Measurements from ENCODE around the gene FAM222B. TPM values are rescaled to one million over a fixed set of nuclear protein-coding genes. Genes with fewer than 3 reads are reported as not detected.
"Not testable (repeated sequence)": the region's sequence is repeated elsewhere in the genome, so short reads cannot be mapped to it uniquely, and the experiment has no call there.

The FAM222B gene
- total RNA-seq, 1 donor from 2014 or later = 14.2 TPM

DNA sequence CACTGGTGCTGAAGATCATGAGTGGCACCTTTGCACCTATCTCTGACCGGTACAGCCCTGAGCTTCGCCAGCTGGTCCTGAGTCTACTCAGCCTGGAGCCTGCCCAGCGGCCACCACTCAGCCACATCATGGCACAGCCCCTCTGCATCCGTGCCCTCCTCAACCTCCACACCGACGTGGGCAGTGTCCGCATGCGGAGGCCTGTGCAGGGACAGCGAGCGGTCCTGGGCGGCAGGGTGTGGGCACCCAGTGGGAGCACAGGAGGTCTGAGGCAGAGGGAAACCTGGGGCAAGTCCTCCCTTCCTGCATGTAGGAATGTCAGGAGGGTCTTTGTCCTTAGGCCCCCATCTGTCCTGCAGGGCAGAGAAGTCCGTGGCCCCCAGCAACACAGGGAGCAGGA, 105.3 kb downstream of the FAM222B start:
- H3K36me3 ChIP-seq = no peaks in the 10 kb centered on the region
- H3K27me3 ChIP-seq = no peaks in the 10 kb centered on the region
- no peaks in the 10 kb centered on the region for H3K9me3 ChIP-seq
- intact Hi-C loops (cut with DNase I) = no loop called here
- H3K4me1 ChIP-seq = no peaks in the 10 kb centered on the region
- DNase-seq (ENCODE audit: extremely low spot score in 2 of 2) = no peak
- H3K4me3 ChIP-seq = no peak overlapping the region
- H3K27ac ChIP-seq = no peak overlapping the region
- TF ChIP-seq POLR2A (IDR thresholded peaks at IDR 0.05) (no peak), POLR2AphosphoS5 (IDR thresholded peaks at IDR 0.05; ENCODE audit: insufficient read depth in 1 of 2, low read depth in 1 of 2) (no peak)
- TF ChIP-seq, protein P1, sequence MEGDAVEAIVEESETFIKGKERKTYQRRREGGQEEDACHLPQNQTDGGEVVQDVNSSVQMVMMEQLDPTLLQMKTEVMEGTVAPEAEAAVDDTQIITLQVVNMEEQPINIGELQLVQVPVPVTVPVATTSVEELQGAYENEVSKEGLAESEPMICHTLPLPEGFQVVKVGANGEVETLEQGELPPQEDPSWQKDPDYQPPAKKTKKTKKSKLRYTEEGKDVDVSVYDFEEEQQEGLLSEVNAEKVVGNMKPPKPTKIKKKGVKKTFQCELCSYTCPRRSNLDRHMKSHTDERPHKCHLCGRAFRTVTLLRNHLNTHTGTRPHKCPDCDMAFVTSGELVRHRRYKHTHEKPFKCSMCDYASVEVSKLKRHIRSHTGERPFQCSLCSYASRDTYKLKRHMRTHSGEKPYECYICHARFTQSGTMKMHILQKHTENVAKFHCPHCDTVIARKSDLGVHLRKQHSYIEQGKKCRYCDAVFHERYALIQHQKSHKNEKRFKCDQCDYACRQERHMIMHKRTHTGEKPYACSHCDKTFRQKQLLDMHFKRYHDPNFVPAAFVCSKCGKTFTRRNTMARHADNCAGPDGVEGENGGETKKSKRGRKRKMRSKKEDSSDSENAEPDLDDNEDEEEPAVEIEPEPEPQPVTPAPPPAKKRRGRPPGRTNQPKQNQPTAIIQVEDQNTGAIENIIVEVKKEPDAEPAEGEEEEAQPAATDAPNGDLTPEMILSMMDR (IDR thresholded peaks at IDR 0.05) = no peak

DNA sequence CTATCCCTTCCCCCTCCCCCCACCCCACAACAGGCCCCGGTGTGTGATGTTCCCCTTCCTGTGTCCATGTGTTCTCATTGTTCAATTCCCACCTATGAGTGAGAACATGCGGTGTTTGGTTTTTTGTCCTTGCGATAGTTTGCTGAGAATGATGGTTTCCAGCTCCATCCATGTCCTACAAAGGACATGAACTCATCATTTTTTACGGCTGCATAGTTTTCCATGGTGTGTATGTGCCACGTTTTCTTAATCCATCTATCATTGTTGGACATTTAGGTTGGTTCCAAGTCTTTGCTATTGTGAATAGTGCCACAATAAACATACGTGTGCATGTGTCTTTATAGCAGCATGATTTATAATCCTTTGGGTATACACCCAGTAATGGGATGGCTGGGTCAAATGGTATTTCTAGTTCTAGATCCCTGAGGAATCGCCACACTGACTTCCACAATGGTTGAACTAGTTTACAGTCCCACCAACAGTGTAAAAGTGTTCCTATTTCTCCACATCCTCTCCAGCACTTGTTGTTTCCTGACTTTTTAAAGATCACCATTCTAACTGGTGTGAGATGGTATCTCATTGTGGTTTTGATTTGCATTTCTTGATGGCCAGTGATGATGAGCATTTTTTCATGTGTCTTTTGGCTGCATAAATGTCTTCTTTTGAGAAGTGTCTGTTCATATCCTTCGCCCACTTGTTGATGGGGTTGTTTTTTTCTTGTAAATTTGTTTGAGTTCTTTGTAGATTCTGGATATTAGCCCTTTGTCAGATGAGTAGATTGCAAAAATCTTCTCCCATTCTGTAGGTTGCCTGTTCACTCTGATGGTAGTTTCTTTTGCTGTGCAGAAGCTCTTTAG, 106.4 kb downstream of the FAM222B start:
- H3K36me3 ChIP-seq; intact Hi-C loops (cut with DNase I); H3K27me3 ChIP-seq; H3K27ac ChIP-seq; DNase-seq (ENCODE audit: extremely low spot score in 2 of 2); H3K4me1 ChIP-seq; H3K9me3 ChIP-seq; H3K4me3 ChIP-seq: not testable (repeated sequence)

DNA sequence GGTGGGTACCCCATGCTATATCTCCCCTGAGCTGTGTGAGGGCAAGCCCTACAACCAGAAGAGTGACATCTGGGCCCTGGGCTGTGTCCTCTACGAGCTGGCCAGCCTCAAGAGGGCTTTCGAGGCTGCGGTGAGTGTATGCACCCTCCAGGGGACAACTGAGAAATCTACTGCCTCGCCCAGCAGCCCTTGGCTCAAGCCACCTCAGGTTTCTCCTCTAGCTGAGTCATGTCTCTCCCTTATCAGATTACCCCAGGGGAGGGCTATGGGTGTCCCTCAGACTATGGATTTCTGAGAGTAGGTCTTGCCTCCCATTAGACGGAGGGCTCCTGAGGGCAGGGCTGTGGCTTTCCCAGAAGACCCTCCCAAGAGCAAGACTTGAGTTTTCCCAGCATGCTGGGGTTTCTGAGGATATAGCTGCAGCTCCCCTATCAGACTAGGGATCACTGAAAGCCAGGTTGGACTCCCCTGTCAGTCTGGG, 107.3 kb downstream of the FAM222B start:
- no peak for DNase-seq (ENCODE audit: extremely low spot score in 2 of 2)
- Histone ChIP-seq H3K27me3 (no peaks in the 10 kb centered on the region), H3K4me3 (no peak overlapping the region), H3K4me1 (no peaks in the 10 kb centered on the region), H3K36me3 (no peaks in the 10 kb centered on the region), H3K9me3 (no peaks in the 10 kb centered on the region), H3K27ac (no peak overlapping the region)
- TF ChIP-seq, protein P1 (IDR thresholded peaks at IDR 0.05) = no peak
- TF ChIP-seq POLR2AphosphoS5 (IDR thresholded peaks at IDR 0.05; ENCODE audit: insufficient read depth in 1 of 2, low read depth in 1 of 2) = no peak
- TF ChIP-seq POLR2A (IDR thresholded peaks at IDR 0.05) = no peak
- intact Hi-C loops (cut with DNase I) = no loop called here

DNA sequence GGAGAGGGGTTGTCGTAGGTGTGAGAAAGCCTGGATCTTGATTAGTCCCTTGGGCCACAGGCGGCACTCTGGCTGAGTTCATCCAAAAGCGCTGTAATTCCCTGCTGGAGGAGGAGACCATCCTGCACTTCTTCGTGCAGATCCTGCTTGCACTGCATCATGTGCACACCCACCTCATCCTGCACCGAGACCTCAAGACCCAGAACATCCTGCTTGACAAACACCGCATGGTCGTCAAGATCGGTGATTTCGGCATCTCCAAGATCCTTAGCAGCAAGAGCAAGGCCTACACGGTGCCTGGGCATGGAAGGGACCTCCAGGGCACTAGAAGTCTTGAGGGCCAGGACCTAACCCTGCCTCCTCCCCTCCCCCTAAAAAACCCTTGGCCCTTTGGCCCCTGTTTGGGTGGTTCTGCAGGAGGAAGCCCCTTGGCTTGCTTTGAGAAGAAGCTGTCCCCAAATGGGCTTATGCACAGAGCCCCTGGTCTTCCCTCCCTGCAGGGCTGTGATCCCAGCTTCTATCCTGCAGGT, 107.8 kb downstream of the FAM222B start:
- H3K4me3 ChIP-seq = no peak overlapping the region
- no peaks in the 10 kb centered on the region for H3K9me3 ChIP-seq
- H3K4me1 ChIP-seq = no peaks in the 10 kb centered on the region
- H3K36me3 ChIP-seq = no peaks in the 10 kb centered on the region
- no peak overlapping the region for H3K27ac ChIP-seq
- H3K27me3 ChIP-seq = no peaks in the 10 kb centered on the region
- TF ChIP-seq POLR2AphosphoS5 (IDR thresholded peaks at IDR 0.05; ENCODE audit: insufficient read depth in 1 of 2, low read depth in 1 of 2) = no peak
- TF ChIP-seq, protein P1 (IDR thresholded peaks at IDR 0.05) = no peak
- no peak for TF ChIP-seq POLR2A (IDR thresholded peaks at IDR 0.05)
- intact Hi-C loops (cut with DNase I) = no loop called here
- no peak for DNase-seq (ENCODE audit: extremely low spot score in 2 of 2)

DNA sequence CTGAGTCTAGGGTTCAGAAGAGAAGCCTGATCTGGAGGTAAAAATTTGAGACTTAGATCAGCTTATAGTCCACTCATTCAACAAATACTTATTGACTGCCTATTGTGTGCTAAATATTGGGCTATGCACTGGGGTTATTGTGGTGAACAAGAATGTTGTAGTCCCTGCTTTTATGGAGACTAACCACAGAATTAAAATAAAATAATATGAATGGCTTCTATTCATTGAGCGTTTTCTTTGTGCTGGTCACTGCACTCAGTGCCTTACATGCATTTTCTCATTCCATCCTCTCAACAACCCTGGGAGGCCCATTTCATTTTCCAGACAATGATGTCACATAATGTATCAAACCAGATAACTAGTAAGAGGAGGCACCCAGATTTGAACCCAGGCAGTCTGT, 109.2 kb downstream of the FAM222B start:
- Histone ChIP-seq H3K4me3 (no peak overlapping the region), H3K4me1 (no peaks in the 10 kb centered on the region), H3K27me3 (no peaks in the 10 kb centered on the region), H3K9me3 (no peaks in the 10 kb centered on the region), H3K27ac (no peak overlapping the region), H3K36me3 (no peaks in the 10 kb centered on the region)
- DNase-seq (ENCODE audit: extremely low spot score in 2 of 2) = no peak
- no peak for TF ChIP-seq POLR2AphosphoS5 (IDR thresholded peaks at IDR 0.05; ENCODE audit: insufficient read depth in 1 of 2, low read depth in 1 of 2)
- TF ChIP-seq POLR2A (IDR thresholded peaks at IDR 0.05) = no peak
- TF ChIP-seq, protein P1 (IDR thresholded peaks at IDR 0.05) = no peak
- intact Hi-C loops (cut with DNase I) = no loop called here
